Heart left ventricle (tissue), 16 donors: ENCODE measurements around the gene ZNF367. TPM values are rescaled to one million over a fixed set of nuclear protein-coding genes. Genes with fewer than 3 reads are reported as not detected.

Experiments
- ATAC-seq, 4 donors: fragments of 200-7000 bp; cut with Tn5 transposase; one replicate each; pipeline ENCODE4 v1.9.1; 2020 to 2022; ENCODE audit warnings: moderate library complexity in 4 of 4, mild to moderate bottlenecking in 3 of 4, moderate number of reproducible peaks in 1 of 4
- DNase-seq, 5 donors: peaks; one replicate each; pipeline ENCODE4 v3.0.0-alpha.2; 2020
- H3K27ac ChIP-seq, 12 donors: fragments of 200-600 bp; sonication (generic) in 4 of 12; one replicate each; pipeline versions ENCODE4 v1.5.0 to v1.8.0; 2016 to 2022; ENCODE audit warnings: mild to moderate bottlenecking in 2 of 12
- H3K27me3 ChIP-seq, 9 donors: fragments of 200-600 bp; sonication (generic) in 2 of 9; one replicate each; pipeline versions ENCODE4 v1.5.1 to v1.8.0; 2016 to 2022; ENCODE audit warnings: mild to moderate bottlenecking in 3 of 9
- H3K36me3 ChIP-seq, 9 donors: fragments of 200-600 bp; sonication (generic) in 2 of 9; one replicate each; pipeline versions ENCODE4 v1.5.0 to v1.8.0; 2018 to 2022; ENCODE audit warnings: mild to moderate bottlenecking in 2 of 9
- H3K4me1 ChIP-seq, 12 donors: fragments of 200-600 bp; sonication (generic) in 4 of 12; one replicate each; pipeline versions ENCODE4 v1.5.0 to v1.8.0; 2016 to 2022; ENCODE audit warnings: mild to moderate bottlenecking in 3 of 12
- H3K4me3 ChIP-seq, 12 donors: fragments of 200-600 bp; sonication (generic) in 4 of 12; one replicate each; pipeline versions ENCODE4 v1.5.0 to v1.8.0; 2017 to 2022; ENCODE audit warnings: mild to moderate bottlenecking in 9 of 12, moderate library complexity in 4 of 12
- H3K9me3 ChIP-seq, 12 donors: fragments of 200-600 bp; sonication (generic) in 4 of 12; one replicate each; pipeline versions ENCODE4 v1.5.0 to v1.8.0; 2016 to 2022; ENCODE audit warnings: mild to moderate bottlenecking in 1 of 12
- POLR2A ChIP-seq, 2 donors: fragments of 450-650 bp; IDR thresholded peaks; one replicate each; pipeline ENCODE4 v1.6.1; 2017; ENCODE audit warnings: antibody characterized with exemption in 2 of 2, mild to moderate bottlenecking in 2 of 2, moderate library complexity in 2 of 2
- WGBS, 4 donors: extraction: QIAGEN DNeasy Blood & Tissue Kit in 2 of 4; methylation state at CpG; one replicate each; pipeline versions ENCODE4 v1.1.5 to v1.1.7; 2013 to 2018; 5-methylcytosine and 5-hydroxymethylcytosine counted together
- intact Hi-C, 10 donors: fragments of 100-400 bp; cut with DNase I; formaldehyde crosslinking; loops; one replicate each; pipeline versions ENCODE4 v1.11.1 to v1.14.2; 2022
- polyA plus RNA-seq, 2 donors: library from polyadenylated mRNA; stranded (reverse); fragments of 200-250 nt; gene quantifications; one replicate each; pipeline ENCODE4 v1.2.3, GENCODE V29; 2013
- total RNA-seq, 9 donors: library from RNA; depleted of rRNA in 2 of 9; stranded (reverse); fragments of >200 nt in 2 of 9; fragmentation: NEBNext Ultra II Directional in 3 of 9; extraction: Animal tissue kit (Norgen Biotek cat#: 25700) in 3 of 9; gene quantifications; one replicate each; pipeline versions ENCODE4 v1.1.0 to v1.2.4, GENCODE V29; 2016 to 2023
- TF ChIP-seq, protein P1 (sequence below), 12 donors: fragments of 200-600 bp; sonication (generic) in 4 of 12; IDR thresholded peaks; one replicate each; pipeline versions ENCODE4 v1.5.0 to v1.8.0; 2018 to 2022; ENCODE audit warnings: antibody characterized with exemption in 12 of 12, mild to moderate bottlenecking in 5 of 12
- donor health status: ischemic (EF 13 %, LVEDD 7.1; RV severe dilation, severe dysfunction).
- donor health status: healthy with polysubstance abuse.
- donor health status: DM: no; HTN: yes; CAD: no.
- donor health status: DM: no; HTN: no; CAD: no.
- donor health status: ischemic (EF 25% LVEDD 6.9; RV normal size, moderate dysfunction).
- donor health status: ischemic (EF 25% LVEDD 5.7; RV mildly dilated, moderate dysfunction).
- donor health status: healthy.
- donor health status: DM: yes; HTN: yes; CAD: no.
- donor health status: ischemic (EF 35%, LVEDD 5.7; RV mildly dilated, moderate dysfunction).
- donor health status: nonischemic (EF 11% LVEDD 7.7; RV severe dilation, severe dysfunction).
- donor health status: DM: yes; HTN: yes; CAD: no.
- donor health status: PGD.
- donor health status: ischemic (EF 29% LVEDD 5.4; RV normal size, mild dysfunction).
- donor health status: nonischemic (EF 23%, LVEDD 6.1; RV moderate dilation, normal function).

The ZNF367 gene
- total and polyA plus RNA-seq, 11 donors, result 0.91 to 5.9 (median 3.2) TPM

DNA sequence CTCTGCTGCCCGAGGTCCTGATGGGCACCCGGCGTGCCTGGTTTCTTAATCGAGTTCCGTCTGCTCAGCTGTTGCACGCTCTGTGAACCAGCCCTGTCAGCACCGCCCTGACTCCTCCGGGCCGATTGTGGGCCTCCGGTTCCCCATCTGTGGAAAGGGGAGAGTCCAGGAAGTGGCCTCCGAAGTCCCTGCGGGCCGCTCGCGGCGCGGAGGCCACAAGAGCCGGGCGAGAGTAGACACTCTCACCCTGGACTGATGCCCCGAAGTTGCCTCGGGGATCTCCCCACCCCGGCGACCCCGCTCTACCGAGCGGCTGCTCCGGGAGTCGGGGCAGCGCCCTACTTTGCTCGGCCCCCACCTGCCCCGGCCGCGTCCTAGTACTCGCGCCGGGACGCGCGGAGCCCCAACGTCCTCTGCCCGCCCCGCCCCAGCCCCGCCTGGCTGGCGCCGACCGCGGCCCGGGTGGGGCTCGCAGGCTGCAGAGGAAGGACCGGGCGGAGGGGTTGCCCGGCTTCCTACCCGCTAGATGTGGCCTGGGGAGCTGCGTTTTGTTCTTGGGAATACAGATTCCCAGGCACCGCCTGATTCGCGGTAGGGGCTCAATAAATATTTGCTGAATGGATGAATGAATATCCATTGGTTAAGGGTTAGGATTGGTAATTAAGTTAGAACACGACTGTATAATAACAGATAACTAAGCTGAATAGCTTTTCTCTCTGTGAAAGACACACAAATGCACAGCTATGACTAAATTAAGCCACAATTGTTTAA, 935 bp upstream of the ZNF367 start:
- peak overlapping the region; percentile 99 to 100 (median 100) for H3K27ac ChIP-seq
- H3K27me3 ChIP-seq, result no peaks in the 10 kb centered on the region
- 0 to 2% (median 0%) methylated on average over 41 to 58 of the region's 58 CpGs for WGBS, 4 donors
- no peaks in the 10 kb centered on the region for H3K9me3 ChIP-seq
- TF ChIP-seq POLR2A (IDR thresholded peaks at IDR 0.05), result peak in 1 of 2 donors; percentile 71
- TF ChIP-seq, protein P1, sequence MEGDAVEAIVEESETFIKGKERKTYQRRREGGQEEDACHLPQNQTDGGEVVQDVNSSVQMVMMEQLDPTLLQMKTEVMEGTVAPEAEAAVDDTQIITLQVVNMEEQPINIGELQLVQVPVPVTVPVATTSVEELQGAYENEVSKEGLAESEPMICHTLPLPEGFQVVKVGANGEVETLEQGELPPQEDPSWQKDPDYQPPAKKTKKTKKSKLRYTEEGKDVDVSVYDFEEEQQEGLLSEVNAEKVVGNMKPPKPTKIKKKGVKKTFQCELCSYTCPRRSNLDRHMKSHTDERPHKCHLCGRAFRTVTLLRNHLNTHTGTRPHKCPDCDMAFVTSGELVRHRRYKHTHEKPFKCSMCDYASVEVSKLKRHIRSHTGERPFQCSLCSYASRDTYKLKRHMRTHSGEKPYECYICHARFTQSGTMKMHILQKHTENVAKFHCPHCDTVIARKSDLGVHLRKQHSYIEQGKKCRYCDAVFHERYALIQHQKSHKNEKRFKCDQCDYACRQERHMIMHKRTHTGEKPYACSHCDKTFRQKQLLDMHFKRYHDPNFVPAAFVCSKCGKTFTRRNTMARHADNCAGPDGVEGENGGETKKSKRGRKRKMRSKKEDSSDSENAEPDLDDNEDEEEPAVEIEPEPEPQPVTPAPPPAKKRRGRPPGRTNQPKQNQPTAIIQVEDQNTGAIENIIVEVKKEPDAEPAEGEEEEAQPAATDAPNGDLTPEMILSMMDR (IDR thresholded peaks at IDR 0.05), result no peak
- intact Hi-C loops, result loop anchor here in 8 of 10 donors (1.0 to 10.0 kb wide), 10 partner anchors 30 to 238 kb away; partner anchors contain the start of genes HABP4 (in 5 of the 8), SLC35D2 (in 4 of the 8) and PRXL2C (in 2 of the 8)
- peak; percentile 80 to 90 (median 84) for DNase-seq
- H3K4me1 ChIP-seq, result peaks cover 6 to 42% (median 26%) of the 10 kb centered on the region in 12 donors
- peak overlapping the region; percentile 54 to 97 (median 83) for H3K4me3 ChIP-seq
- no peaks in the 10 kb centered on the region for H3K36me3 ChIP-seq
- ATAC-seq, result peak; percentile 49 to 77 (median 72)

DNA sequence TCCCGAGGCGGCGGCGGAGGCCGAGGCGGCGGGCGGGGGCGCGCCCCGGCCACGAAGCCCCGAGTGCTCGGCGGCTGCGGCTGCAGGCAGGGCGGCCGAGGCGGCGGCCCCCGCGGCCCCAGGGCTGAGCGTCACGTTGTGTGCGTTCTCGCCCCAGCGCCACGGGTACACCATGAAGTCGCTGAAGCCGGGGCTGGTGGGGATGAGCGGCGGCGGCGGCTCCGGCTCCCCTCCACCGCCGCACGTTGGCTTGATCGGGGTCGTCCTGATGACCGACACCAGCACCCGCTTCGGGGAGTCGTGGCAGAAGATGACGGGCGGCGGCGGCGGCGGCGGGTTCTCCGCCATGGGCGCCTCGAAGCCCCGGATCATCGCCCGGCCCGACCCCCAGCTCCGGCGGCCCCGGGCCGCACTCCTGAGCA, 498 bp downstream of the ZNF367 start:
- Histone ChIP-seq H3K27ac (peak overlapping the region; percentile 51 to 100 (median 100)), H3K9me3 (no peaks in the 10 kb centered on the region), H3K4me3 (peak overlapping the region; percentile 42 to 97 (median 78)), H3K27me3 (no peaks in the 10 kb centered on the region), H3K36me3 (no peaks in the 10 kb centered on the region), H3K4me1 (peaks cover 6 to 55% (median 29%) of the 10 kb centered on the region in 12 donors)
- TF ChIP-seq POLR2A (IDR thresholded peaks at IDR 0.05), result no peak
- TF ChIP-seq, protein P1 (IDR thresholded peaks at IDR 0.05), result no peak
- WGBS, 4 donors, result 0% methylated on average over 6 to 62 of the region's 62 CpGs
- intact Hi-C loops, result loop anchor here in 7 of 10 donors (1.0 to 10.0 kb wide), 11 partner anchors 31 to 240 kb away; partner anchors contain the start of genes SLC35D2 (in 5 of the 7), HABP4 (in 4 of the 7) and PRXL2C (in 2 of the 7)
- ATAC-seq (peak in 1 of 4 donors; percentile 0), DNase-seq (peak in 4 of 5 donors; percentile 22 to 65 (median 32))

DNA sequence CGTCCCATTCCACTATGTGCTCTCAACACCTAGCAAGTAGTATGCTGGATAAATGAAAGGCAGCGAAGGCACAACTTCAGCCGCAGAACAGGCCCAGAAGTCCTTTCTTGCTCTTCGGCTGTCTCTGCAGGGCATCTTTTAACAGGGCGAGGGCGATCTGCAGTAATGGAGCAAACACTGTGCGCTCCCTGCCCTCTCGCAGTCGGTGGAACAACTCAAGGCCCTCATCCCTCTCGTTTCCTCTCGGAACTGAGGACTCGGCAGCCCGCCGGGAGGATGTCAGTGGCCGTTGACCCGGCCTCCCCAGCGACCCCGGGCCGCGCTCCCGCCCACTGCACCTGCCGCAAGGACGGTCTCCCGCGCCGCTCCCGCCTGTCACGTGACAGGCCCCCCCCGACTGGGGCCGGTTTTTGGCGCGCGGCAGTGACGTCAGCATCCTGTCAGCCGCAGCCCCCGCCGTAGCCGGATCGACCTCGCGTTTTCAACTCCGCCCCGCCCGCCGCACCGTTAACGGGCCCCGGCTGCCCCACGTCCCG, 1.1 kb downstream of the ZNF367 start:
- TF ChIP-seq POLR2A (IDR thresholded peaks at IDR 0.05), result peak in 1 of 2 donors; percentile 63
- TF ChIP-seq, protein P1 (IDR thresholded peaks at IDR 0.05), result peak in 4 of 12 donors; percentile 27 to 44 (median 31)
- ATAC-seq (peak in 3 of 4 donors; percentile 21 to 30 (median 25)), DNase-seq (peak; percentile 90 to 95 (median 92))
- Histone ChIP-seq H3K27me3 (no peaks in the 10 kb centered on the region), H3K9me3 (no peaks in the 10 kb centered on the region), H3K27ac (peak overlapping the region; percentile 51 to 100 (median 100)), H3K36me3 (no peaks in the 10 kb centered on the region), H3K4me1 (peaks cover 6 to 57% (median 29%) of the 10 kb centered on the region in 12 donors), H3K4me3 (peak overlapping the region; percentile 42 to 97 (median 78))
- intact Hi-C loops, result loop anchor here in 5 of 10 donors (1.0 to 10.0 kb wide), 7 partner anchors 34 to 240 kb away; partner anchors contain the start of genes SLC35D2 (in 4 of the 5), HABP4 (in 1 of the 5) and PRXL2C (in 1 of the 5)
- 0 to 1% (median 0%) methylated on average over 34 to 50 of the region's 50 CpGs for WGBS, 4 donors
